ENCODE data around the gene EIF4G3.

DNA sequence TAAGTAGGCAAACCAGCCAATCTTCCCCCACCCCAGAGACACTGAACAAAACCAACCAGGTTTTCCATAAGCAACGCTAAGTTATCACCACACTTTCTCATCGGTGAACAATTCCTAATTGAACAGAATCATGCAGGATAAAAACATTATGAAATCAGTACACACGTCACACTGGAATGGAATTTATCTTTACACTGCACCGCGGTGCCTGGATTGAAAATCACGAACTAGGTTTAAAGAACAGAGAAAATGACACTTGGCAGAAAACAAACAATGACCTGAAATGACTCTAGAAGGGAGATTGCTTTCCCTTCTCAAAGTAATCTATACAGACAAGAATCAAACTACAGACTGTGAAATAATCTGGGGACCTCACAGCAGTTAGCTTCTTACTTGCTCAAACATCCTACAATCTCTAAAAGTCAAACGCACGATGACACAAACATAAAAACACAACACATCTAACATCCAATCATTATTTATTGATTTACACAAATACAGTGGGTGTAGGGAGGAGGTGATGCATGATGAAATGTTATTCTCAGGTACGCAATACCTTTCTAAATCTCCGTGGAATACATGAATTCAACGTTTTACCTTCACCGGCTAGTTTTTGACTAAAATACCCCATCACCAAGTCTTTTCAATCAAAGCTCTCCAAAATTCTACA, 1.9 kb downstream of the EIF4G3 start:
- TF ChIP-seq POLR2AphosphoS5 (IDR thresholded peaks at IDR 0.05; ENCODE audit: borderline replicate concordance, low read depth, low read length) (no peak), EZH2 (IDR thresholded peaks at IDR 0.05) (no peak), FOXP2 (optimal IDR thresholded peaks at IDR 0.05; ENCODE audit: control extremely low read depth, extremely low read length, insufficient read depth) (no peak)

Data from SK-N-MC (cell line).